Heart right ventricle (tissue), 16 donors: ENCODE results near the gene GLOD5. TPM values are rescaled to one million over a fixed set of nuclear protein-coding genes. Genes with fewer than 3 reads are reported as not detected.
A peak's percentile ranks its signal among the peaks of the same experiment; 100 is the strongest.

Experiments used
- ATAC-seq, 8 donors: fragments of 200-7000 bp; cut with Tn5 transposase; one replicate each; pipeline ENCODE4 v1.9.1; 2020; ENCODE audit warnings: mild to moderate bottlenecking in 8 of 8, moderate library complexity in 8 of 8, moderate number of reproducible peaks in 1 of 8
- DNase-seq, 2 donors: peaks; one replicate each; pipeline ENCODE4 v3.0.0-alpha.2; 2020
- H3K27ac ChIP-seq, 10 donors: fragments of 200-600 bp; sonication (generic) in 2 of 10; one replicate each; pipeline versions ENCODE4 v1.5.0 to v1.8.0; 2020 to 2022; ENCODE audit warnings: mild to moderate bottlenecking in 3 of 10
- H3K27me3 ChIP-seq, 7 donors: fragments of 200-600 bp; one replicate each; pipeline ENCODE4 v1.8.0; 2021 to 2022; ENCODE audit warnings: mild to moderate bottlenecking in 2 of 7
- H3K36me3 ChIP-seq, 9 donors: fragments of 200-600 bp; sonication (generic) in 1 of 9; one replicate each; pipeline versions ENCODE4 v1.5.0 to v1.8.0; 2020 to 2022; ENCODE audit warnings: mild to moderate bottlenecking in 2 of 9
- H3K4me1 ChIP-seq, 9 donors: fragments of 200-600 bp; sonication (generic) in 1 of 9; one replicate each; pipeline versions ENCODE4 v1.5.0 to v1.8.0; 2020 to 2022; ENCODE audit warnings: mild to moderate bottlenecking in 4 of 9
- H3K4me3 ChIP-seq, 10 donors: fragments of 200-600 bp; sonication (generic) in 2 of 10; one replicate each; pipeline versions ENCODE4 v1.5.0 to v1.8.0; 2020 to 2022; ENCODE audit warnings: mild to moderate bottlenecking in 7 of 10, moderate library complexity in 2 of 10
- H3K9me3 ChIP-seq, 11 donors: fragments of 200-600 bp in 10 of 11; sonication (generic) in 2 of 11; one replicate each; pipeline versions ENCODE4 v1.5.0 to v1.8.0; 2013 to 2022; ENCODE audit warnings: mild to moderate bottlenecking in 2 of 11, control low read depth in 1 of 11, moderate library complexity in 1 of 11
- WGBS, 2 donors: extraction: QIAGEN DNeasy Blood & Tissue Kit; methylation state at CpG; one replicate each; pipeline ENCODE4 v1.1.7; 2013; ENCODE audit warnings: inconsistent platforms in 1 of 2; 5-methylcytosine and 5-hydroxymethylcytosine counted together
- intact Hi-C, 10 donors: fragments of 100-400 bp; cut with DNase I; formaldehyde crosslinking; loops; one replicate each; pipeline versions ENCODE4 v1.11.1 to v1.14.2; 2022
- long read RNA-seq, 3 donors: library from polyadenylated mRNA; unstranded; transcript quantifications; one replicate each; pipeline ENCODE4 v2.0.0, GENCODE V29; 2020 to 2021
- polyA plus RNA-seq, 2 donors: library from polyadenylated mRNA; stranded (reverse); fragments of 200-250 nt; gene quantifications; one replicate each; pipeline ENCODE4 v1.2.3, GENCODE V29; 2013
- total RNA-seq, 10 donors: library from RNA; stranded (reverse); fragmentation: NEBNext Ultra II Directional in 3 of 10; extraction: Animal tissue kit (Norgen Biotek cat#: 25700) in 3 of 10; gene quantifications; one replicate each; pipeline versions ENCODE4 v1.2.1 to v1.2.4, GENCODE V29; 2021 to 2023
- TF ChIP-seq, protein P1 (sequence below), 9 donors: fragments of 200-600 bp; sonication (generic) in 2 of 9; IDR thresholded peaks; one replicate each; pipeline versions ENCODE4 v1.5.0 to v1.8.0; 2021 to 2022; ENCODE audit warnings: antibody characterized with exemption in 9 of 9, mild to moderate bottlenecking in 5 of 9, moderate library complexity in 1 of 9
- donor health status: Arrhythmogenic right ventricular cardiomyopathy.
- donor health status: ischemic (EF 13 %, LVEDD 7.1; RV severe dilation, severe dysfunction).
- donor health status: healthy with polysubstance abuse.
- donor health status: DM: no; HTN: yes; CAD: no.
- donor health status: DM: no; HTN: no; CAD: no.
- donor health status: ischemic (EF 25% LVEDD 6.9; RV normal size, moderate dysfunction).
- donor health status: ischemic (EF 25% LVEDD 5.7; RV mildly dilated, moderate dysfunction).
- donor health status: healthy.
- donor health status: DM: yes; HTN: yes; CAD: no.
- donor health status: Ischemic cardiomyopathy.
- donor health status: ischemic (EF 35%, LVEDD 5.7; RV mildly dilated, moderate dysfunction).
- donor health status: nonischemic (EF 11% LVEDD 7.7; RV severe dilation, severe dysfunction).
- donor health status: DM: yes; HTN: yes; CAD: no.
- donor health status: PGD.
- donor health status: ischemic (EF 29% LVEDD 5.4; RV normal size, mild dysfunction).
- donor health status: nonischemic (EF 23%, LVEDD 6.1; RV moderate dilation, normal function).

Gene GLOD5
- total RNA-seq (not detected), polyA plus RNA-seq (not detected)
- long read RNA-seq, donor 1 = 0 reads
- long read RNA-seq, donor 2 = 0 reads
- long read RNA-seq, donor 3 = 0 reads

- no peak within 1 kb of the TSS for H3K4me3 ChIP-seq
- H3K27ac ChIP-seq = no peak within 1 kb of the TSS
- WGBS, 2 donors = 49 to 51% methylated on average over 12 of the region's 12 CpGs
- H3K4me1 ChIP-seq = no peaks in the 10 kb centered on the region
- ATAC-seq (peak in 2 of 8 donors; percentile 13 to 47), DNase-seq (no peak)
- H3K9me3 ChIP-seq = no peaks in the 10 kb centered on the region
- H3K27me3 ChIP-seq = peaks cover 0 to 33% (median 0%) of the 10 kb centered on the region in 7 donors
- TF ChIP-seq, protein P1, sequence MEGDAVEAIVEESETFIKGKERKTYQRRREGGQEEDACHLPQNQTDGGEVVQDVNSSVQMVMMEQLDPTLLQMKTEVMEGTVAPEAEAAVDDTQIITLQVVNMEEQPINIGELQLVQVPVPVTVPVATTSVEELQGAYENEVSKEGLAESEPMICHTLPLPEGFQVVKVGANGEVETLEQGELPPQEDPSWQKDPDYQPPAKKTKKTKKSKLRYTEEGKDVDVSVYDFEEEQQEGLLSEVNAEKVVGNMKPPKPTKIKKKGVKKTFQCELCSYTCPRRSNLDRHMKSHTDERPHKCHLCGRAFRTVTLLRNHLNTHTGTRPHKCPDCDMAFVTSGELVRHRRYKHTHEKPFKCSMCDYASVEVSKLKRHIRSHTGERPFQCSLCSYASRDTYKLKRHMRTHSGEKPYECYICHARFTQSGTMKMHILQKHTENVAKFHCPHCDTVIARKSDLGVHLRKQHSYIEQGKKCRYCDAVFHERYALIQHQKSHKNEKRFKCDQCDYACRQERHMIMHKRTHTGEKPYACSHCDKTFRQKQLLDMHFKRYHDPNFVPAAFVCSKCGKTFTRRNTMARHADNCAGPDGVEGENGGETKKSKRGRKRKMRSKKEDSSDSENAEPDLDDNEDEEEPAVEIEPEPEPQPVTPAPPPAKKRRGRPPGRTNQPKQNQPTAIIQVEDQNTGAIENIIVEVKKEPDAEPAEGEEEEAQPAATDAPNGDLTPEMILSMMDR (IDR thresholded peaks at IDR 0.05) = peak in 2 of 9 donors; percentile 10 to 12
- intact Hi-C loops = no loop called here
- no peaks in the 10 kb centered on the region for H3K36me3 ChIP-seq
Observed at GRCh38 chrX:48761674-48762471, at the start of gene GLOD5. TSS of gene GLOD5 (plus strand) at chrX:48761747. CDS start at chrX:48761791, 44 bp downstream.

GRCh38 chrX:48711929-48712505, 49.5 kb upstream of the GLOD5 start:
- no peaks in the 10 kb centered on the region for H3K9me3 ChIP-seq
- H3K4me3 ChIP-seq = no peak overlapping the region
- WGBS, 2 donors = 72 to 77% methylated on average over 7 of the region's 7 CpGs
- H3K36me3 ChIP-seq = no peaks in the 10 kb centered on the region
- peaks cover 0 to 8% (median 0%) of the 10 kb centered on the region in 9 donors for H3K4me1 ChIP-seq
- ATAC-seq (peak in 3 of 8 donors; percentile 19 to 36 (median 26)), DNase-seq (no peak)
- no peaks in the 10 kb centered on the region for H3K27me3 ChIP-seq
- TF ChIP-seq, protein P1 (IDR thresholded peaks at IDR 0.05) = no peak
- intact Hi-C loops = no loop called here
- H3K27ac ChIP-seq = peak overlapping the region; percentile 22 to 86 (median 70)

- Histone ChIP-seq H3K36me3 (no peaks in the 10 kb centered on the region), H3K27ac (peak overlapping the region in 1 of 10 donors; percentile 42), H3K9me3 (no peaks in the 10 kb centered on the region), H3K4me3 (no peak overlapping the region), H3K27me3 (no peaks in the 10 kb centered on the region), H3K4me1 (peaks cover 0 to 8% (median 0%) of the 10 kb centered on the region in 9 donors)
- ATAC-seq (no peak), DNase-seq (no peak)
- 92 to 98% methylated on average over 2 of the region's 2 CpGs for WGBS, 2 donors
- TF ChIP-seq, protein P1 (IDR thresholded peaks at IDR 0.05) = no peak
- intact Hi-C loops = no loop called here
Observed at GRCh38 chrX:48713847-48714246, 47.7 kb upstream of the GLOD5 start.

GRCh38 chrX:48714573-48714972, 47.0 kb upstream of the GLOD5 start:
- intact Hi-C loops = no loop called here

More at GRCh38 chrX:48714573-48714972, 47.0 kb upstream of the GLOD5 start:
- Histone ChIP-seq H3K9me3 (no peaks in the 10 kb centered on the region), H3K36me3 (no peaks in the 10 kb centered on the region), H3K4me3 (no peak overlapping the region), H3K4me1 (peaks cover 0 to 8% (median 0%) of the 10 kb centered on the region in 9 donors), H3K27me3 (no peaks in the 10 kb centered on the region), H3K27ac (no peak overlapping the region)
- peak in 1 of 8 donors; percentile 17 for ATAC-seq
- TF ChIP-seq, protein P1 (IDR thresholded peaks at IDR 0.05) = no peak
- WGBS, 2 donors = 35 to 48% methylated on average over 5 of the region's 5 CpGs
- no peak for DNase-seq
